Esophagus squamous epithelium (tissue), 5 donors: ENCODE results near the gene VMAC. TPM values are rescaled to one million over a fixed set of nuclear protein-coding genes. Genes with fewer than 3 reads are reported as not detected.

Experiments used
- DNase-seq: peaks from one replicate; lab custom pipeline; 2025; lab: John Stamatoyannopoulos, UW
- H3K27ac ChIP-seq, 4 donors: fragments of 200-600 bp; sonication (generic); one replicate each; pipeline ENCODE4 v1.5.1; 2016 to 2019; ENCODE audit warnings: mild to moderate bottlenecking in 1 of 4
- H3K27me3 ChIP-seq, 4 donors: fragments of 200-600 bp; sonication (generic); 1 replicate in 3 of 4; 2 replicates in 1 of 4; pipeline versions ENCODE4 v1.5.1 to v1.6.0; 2017 to 2021; ENCODE audit warnings: antibody characterized with exemption in 1 of 4
- H3K36me3 ChIP-seq, 3 donors: fragments of 200-600 bp; sonication (generic); one replicate each; pipeline ENCODE4 v1.5.1; 2016 to 2019
- H3K4me1 ChIP-seq, 3 donors: fragments of 200-600 bp; sonication (generic); one replicate each; pipeline ENCODE4 v1.5.1; 2017 to 2019
- H3K4me3 ChIP-seq, 4 donors: fragments of 200-600 bp; sonication (generic); 1 replicate in 3 of 4; 2 replicates in 1 of 4; pipeline ENCODE4 v1.5.1; 2016 to 2019; ENCODE audit warnings: mild to moderate bottlenecking in 2 of 4, moderate library complexity in 1 of 4
- H3K9me3 ChIP-seq, 3 donors: fragments of 200-600 bp; sonication (generic); one replicate each; pipeline ENCODE4 v1.5.1; 2016 to 2019
- POLR2A ChIP-seq, 4 donors: fragments of 450-650 bp; IDR thresholded peaks; one replicate each; pipeline ENCODE4 v1.6.1; 2017; ENCODE audit warnings: antibody characterized with exemption in 4 of 4, mild to moderate bottlenecking in 4 of 4, moderate library complexity in 3 of 4
- WGBS, 2 donors: methylation state at CpG; one replicate each; pipeline ENCODE4 v1.1.5; 2018; 5-methylcytosine and 5-hydroxymethylcytosine counted together
- intact Hi-C: fragments of 100-400 bp; cut with DNase I; formaldehyde crosslinking; loops from one replicate; pipeline ENCODE4 v1.15.0; 2022
- total RNA-seq, 4 donors: library from RNA; depleted of rRNA; stranded (reverse); fragments of >200 nt; gene quantifications; one replicate each; pipeline ENCODE4 v1.1.0, GENCODE V29; 2016
- TF ChIP-seq, protein P1 (sequence below), 6 experiments: fragments of 450-650 bp in 4 of 6; fragments of 200-600 bp in 2 of 6; sonication (generic) in 2 of 6; IDR thresholded peaks; one replicate each; pipeline ENCODE4 v1.5.1; 2016 to 2019; ENCODE audit warnings: antibody characterized with exemption in 6 of 6, mild to moderate bottlenecking in 4 of 6, moderate library complexity in 4 of 6
- donor health status: DM: yes; HTN: yes; CAD: no.

The VMAC gene
- total RNA-seq, 4 donors from 2014 or later, result 3.1 to 8.6 (median 5.6) TPM

DNA sequence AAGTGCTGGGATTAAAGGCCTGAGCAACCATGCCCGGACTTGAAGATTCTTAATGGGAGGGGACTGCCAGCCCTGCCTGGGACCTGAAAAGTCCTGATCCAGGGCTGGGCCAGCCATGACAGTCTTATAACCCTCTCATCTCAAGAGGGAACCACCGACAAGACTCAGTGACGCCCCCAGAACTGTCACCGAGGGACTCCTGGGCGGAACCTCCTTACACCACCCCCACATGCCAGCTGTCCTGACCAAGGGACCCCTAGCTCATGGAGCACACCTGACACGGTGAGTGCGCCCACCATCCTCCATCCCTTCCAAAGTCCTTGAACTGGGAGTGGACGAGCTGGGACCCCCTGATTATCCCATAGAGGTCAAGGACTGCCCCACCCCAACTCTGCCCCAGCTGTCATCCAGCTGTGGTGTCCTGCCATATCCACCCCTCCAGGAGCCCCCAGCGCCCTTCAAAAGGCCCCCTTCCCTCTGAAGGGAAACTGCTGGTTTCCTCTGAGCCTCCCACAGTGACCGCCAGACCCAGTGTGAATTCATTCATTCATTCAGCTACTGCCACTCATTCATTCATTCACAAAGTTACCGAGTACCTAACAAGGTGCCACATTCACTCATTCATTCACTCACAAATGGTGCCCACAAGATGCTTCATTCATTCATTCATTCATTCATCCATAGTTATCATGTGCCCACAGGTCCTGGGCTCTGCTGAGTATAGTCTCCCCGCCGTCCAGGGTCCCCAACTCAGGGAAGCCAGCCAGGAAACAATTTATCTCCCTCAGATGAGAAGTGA lies 4.7 kb upstream of the VMAC start:
- Histone ChIP-seq H3K27ac (no peak overlapping the region), H3K4me1 (peaks cover 13 to 74% (median 15%) of the 10 kb centered on the region in 3 donors), H3K27me3 (no peaks in the 10 kb centered on the region), H3K36me3 (peaks cover 11 to 58% (median 12%) of the 10 kb centered on the region in 3 donors), H3K4me3 (no peak overlapping the region), H3K9me3 (no peaks in the 10 kb centered on the region)
- WGBS, 2 donors, result 87 to 89% methylated on average over 7 to 11 of the region's 13 CpGs
- no peak for DNase-seq
- intact Hi-C loops, result no loop called here
- TF ChIP-seq, protein P1, sequence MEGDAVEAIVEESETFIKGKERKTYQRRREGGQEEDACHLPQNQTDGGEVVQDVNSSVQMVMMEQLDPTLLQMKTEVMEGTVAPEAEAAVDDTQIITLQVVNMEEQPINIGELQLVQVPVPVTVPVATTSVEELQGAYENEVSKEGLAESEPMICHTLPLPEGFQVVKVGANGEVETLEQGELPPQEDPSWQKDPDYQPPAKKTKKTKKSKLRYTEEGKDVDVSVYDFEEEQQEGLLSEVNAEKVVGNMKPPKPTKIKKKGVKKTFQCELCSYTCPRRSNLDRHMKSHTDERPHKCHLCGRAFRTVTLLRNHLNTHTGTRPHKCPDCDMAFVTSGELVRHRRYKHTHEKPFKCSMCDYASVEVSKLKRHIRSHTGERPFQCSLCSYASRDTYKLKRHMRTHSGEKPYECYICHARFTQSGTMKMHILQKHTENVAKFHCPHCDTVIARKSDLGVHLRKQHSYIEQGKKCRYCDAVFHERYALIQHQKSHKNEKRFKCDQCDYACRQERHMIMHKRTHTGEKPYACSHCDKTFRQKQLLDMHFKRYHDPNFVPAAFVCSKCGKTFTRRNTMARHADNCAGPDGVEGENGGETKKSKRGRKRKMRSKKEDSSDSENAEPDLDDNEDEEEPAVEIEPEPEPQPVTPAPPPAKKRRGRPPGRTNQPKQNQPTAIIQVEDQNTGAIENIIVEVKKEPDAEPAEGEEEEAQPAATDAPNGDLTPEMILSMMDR (IDR thresholded peaks at IDR 0.05), result no peak
- no peak for TF ChIP-seq POLR2A (IDR thresholded peaks at IDR 0.05)

DNA sequence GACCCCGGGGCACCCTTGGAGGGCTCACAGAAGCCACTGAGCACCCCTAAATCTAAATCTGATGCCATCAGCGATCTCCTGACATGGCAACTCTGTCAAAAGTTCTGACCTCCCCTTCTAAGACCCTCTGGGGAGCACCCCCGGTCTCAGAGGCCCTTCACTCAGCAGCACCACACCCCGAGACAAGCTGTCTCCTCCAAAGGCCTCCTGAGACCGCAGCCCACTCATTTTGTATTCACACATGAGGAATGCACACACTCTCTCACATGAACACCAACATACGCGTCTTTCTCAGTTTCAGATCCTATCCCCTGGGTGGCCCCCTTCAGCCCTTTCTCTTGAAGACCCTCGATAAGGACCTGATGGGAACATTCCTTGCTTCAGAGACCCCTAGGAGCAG lies 3.7 kb upstream of the VMAC start:
- Histone ChIP-seq H3K27me3 (no peaks in the 10 kb centered on the region), H3K9me3 (no peaks in the 10 kb centered on the region), H3K27ac (no peak overlapping the region), H3K4me3 (no peak overlapping the region), H3K36me3 (peaks cover 7 to 48% (median 11%) of the 10 kb centered on the region in 3 donors), H3K4me1 (peaks cover 15 to 74% (median 21%) of the 10 kb centered on the region in 3 donors)
- TF ChIP-seq POLR2A (IDR thresholded peaks at IDR 0.05), result no peak
- TF ChIP-seq, protein P1 (IDR thresholded peaks at IDR 0.05), result no peak
- DNase-seq, result no peak
- WGBS, 2 donors, result 77 to 89% methylated on average over 8 of the region's 8 CpGs
- intact Hi-C loops, result no loop called here

DNA sequence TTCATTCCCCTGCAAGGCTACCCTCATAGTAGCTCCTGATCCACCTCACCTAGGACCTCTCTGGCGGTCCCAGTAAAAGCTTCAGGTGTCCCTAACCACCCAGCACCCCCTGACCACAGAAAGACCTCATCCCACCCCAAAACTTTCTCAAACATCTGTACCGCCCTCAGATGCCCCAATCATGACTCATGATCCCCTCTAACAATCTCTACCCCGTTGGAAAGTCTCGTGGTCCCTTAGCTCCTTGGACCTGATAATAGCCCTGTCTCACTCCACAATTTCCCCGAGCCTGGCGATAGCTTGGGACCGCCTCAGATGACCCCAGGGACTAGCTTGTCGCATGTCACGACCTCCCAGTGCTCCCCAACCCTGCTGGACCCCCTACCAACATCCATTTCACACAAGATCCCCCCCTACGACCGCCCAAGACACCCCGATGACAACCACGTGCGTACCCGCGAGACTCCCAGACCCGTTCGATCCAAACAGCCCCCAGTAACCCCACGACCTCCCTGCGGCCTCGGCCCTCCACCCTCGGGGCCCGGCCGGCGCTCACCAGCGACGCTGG lies 1.5 kb upstream of the VMAC start:
- H3K27ac ChIP-seq, result peak overlapping the region; percentile 94 to 97 (median 96)
- 0 to 1% methylated on average over 9 to 24 of the region's 27 CpGs for WGBS, 2 donors
- DNase-seq, result no peak
- peak overlapping the region; percentile 79 to 100 (median 90) for H3K4me3 ChIP-seq
- no peaks in the 10 kb centered on the region for H3K27me3 ChIP-seq
- no peak for TF ChIP-seq POLR2A (IDR thresholded peaks at IDR 0.05)
- TF ChIP-seq, protein P1 (IDR thresholded peaks at IDR 0.05), result no peak
- intact Hi-C loops, result no loop called here
- no peaks in the 10 kb centered on the region for H3K9me3 ChIP-seq
- H3K36me3 ChIP-seq, result peaks cover 0 to 28% (median 0%) of the 10 kb centered on the region in 3 donors
- H3K4me1 ChIP-seq, result peaks cover 14 to 71% (median 24%) of the 10 kb centered on the region in 3 donors

DNA sequence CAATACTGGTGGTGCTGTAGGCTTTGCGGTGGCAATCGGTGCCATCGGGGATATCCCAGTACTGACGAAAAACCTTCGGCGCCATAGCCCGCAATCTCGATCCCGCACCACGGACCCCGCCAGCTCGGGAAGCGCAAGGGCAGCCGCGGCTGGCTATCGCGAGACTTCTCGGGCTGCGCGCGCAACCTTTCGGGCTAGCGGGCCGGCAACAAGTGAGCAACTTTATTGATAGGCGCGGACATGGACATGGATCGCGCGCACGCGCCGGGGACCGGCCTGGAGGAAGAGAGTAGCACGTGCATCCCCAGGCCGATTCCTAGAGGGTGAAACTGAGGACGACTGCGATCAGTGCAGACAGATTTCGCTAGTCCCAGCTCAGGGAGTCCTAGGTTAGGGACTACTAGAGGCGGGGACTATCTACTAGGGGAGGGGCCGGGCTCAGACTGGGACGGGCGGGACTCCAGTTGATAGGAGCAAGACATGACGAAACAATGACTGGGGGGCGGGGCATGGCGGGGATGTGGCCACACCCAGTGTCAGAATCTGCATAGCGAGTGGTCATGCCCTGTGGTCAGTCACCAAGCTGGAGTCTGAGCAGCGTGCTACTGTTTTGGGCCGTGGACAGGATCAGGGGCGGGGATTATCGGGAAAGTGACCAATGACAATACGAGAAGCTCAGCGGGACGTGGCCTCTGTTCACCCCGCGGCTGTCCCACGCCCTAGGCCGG lies 884 bp upstream of the VMAC start, which contains the start of gene NDUFA11:
NDUFA11 (minus strand) TSS at position 167 of the 728 bp plus-strand sequence; CDS start at position 85, 82 bp downstream.
- Histone ChIP-seq H3K27ac (peak within 1 kb of the TSS; percentile 94 to 97 (median 96)), H3K4me3 (peak within 1 kb of the TSS; percentile 79 to 100 (median 90)), H3K27me3 (no peaks in the 10 kb centered on the region), H3K4me1 (peaks cover 12 to 73% (median 24%) of the 10 kb centered on the region in 3 donors), H3K9me3 (no peaks in the 10 kb centered on the region), H3K36me3 (peaks cover 0 to 30% (median 0%) of the 10 kb centered on the region in 3 donors)
- TF ChIP-seq, protein P1 (IDR thresholded peaks at IDR 0.05), result peak in 3 of 6 experiments; percentile 3 to 39 (median 10)
- peak in 3 of 4 donors; percentile 39 to 78 (median 49) for TF ChIP-seq POLR2A (IDR thresholded peaks at IDR 0.05)
- peak; percentile 100 for DNase-seq
- WGBS, 2 donors, result 0% methylated on average over 9 to 39 of the region's 57 CpGs
- intact Hi-C loops, result no loop called here
